Body of pancreas (tissue), 4 donors: ENCODE data around the gene SPOCK1.

Experiments
- CTCF ChIP-seq, 7 experiments: fragments of 450-650 bp in 4 of 7; fragments of 200-600 bp in 3 of 7; sonication (generic) in 3 of 7; IDR thresholded peaks; one replicate each; pipeline ENCODE4 v1.5.1; 2016 to 2019; ENCODE audit warnings: antibody characterized with exemption in 7 of 7
- POLR2A ChIP-seq, 3 donors: fragments of 450-650 bp; IDR thresholded peaks; one replicate each; pipeline ENCODE4 v1.6.1; 2016; ENCODE audit warnings: antibody characterized with exemption in 3 of 3, mild to moderate bottlenecking in 2 of 3

DNA sequence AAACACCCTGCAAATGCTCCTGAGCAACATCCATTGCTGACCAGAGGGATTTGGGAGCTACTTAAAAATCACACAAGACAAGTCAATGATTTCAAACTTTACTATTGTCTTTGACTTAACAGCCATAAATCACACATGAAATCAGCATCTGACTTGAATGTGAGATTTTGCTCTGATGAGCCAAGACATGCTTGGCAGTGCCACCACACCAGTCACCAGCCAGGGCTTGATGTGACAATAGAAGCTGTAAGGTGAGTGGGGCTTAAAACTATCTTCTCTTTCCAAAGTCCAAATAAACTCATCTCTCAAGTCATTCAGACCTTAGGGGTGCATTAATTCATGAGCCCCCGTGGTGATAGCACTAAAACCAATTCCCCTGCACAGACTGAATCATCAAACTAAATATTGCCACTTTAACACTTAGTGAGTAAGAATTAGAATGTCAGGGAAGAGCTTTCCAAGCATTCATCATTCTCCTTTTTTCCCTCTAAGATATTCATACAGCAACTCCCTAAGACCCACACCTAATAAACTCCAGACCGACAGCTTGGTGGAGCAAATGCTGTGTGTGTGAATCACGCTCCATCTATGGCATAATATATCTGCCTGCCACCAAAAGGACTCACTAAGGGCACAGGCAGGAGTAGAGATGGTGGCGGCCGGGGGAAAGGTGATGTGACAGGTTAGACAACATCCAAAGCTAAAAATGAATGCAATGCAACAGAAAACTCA is 119.4 kb downstream of the SPOCK1 start:
- TF ChIP-seq CTCF (IDR thresholded peaks at IDR 0.05) (no peak), POLR2A (IDR thresholded peaks at IDR 0.05) (no peak)
